ENCODE results near the gene ST8SIA3.
"Not testable (repeated sequence)": the region's sequence is repeated elsewhere in the genome, so short reads cannot be mapped to it uniquely, and the experiment has no call there.

The ST8SIA3 gene

DNA sequence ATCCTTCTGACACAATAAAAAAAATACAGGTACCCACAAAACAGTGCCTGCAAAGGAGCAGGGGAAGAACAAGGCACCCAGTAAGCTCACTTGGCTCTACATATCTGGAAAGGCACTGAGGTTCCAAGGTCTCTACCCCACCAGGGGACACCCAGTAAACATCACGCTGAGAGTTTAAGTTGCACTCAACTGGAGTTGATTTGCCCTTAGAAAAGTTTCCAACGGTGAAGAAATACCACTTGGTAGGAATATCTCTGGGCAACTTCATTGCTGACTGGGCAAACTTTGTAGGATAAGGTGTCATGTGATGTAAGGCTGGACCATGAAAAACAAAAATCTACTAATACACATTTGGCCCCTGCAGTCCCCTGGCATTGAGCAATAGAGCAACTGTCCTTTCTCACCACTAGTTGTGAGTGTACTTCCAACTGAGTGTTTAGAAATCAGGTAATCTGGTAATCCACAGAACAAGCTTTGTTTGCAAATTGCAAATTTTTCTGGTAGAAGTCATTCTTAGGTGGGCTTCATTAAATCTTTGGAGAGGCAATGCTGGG, 14.2 kb downstream of the ST8SIA3 start:
- DNase-seq = no peak

DNA sequence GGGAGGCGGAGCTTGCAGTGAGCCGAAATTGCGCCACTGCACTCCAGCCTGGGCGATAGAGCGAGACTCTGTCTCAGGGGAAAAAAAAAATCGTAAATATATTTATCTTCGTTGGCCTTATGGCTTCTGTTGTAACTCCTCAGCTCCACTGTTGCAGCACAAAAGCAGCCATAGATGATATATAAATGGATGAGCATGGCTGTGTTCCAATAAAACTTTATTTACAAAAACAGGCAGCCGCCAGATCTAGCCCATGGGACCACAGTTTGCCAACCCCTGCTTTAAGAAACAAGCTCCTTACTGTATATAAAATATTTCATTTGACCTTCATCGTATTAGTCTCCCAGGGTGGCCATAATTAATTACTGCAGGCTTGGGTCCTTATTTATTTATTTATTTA, 20.1 kb downstream of the ST8SIA3 start:
- no peak for DNase-seq

DNA sequence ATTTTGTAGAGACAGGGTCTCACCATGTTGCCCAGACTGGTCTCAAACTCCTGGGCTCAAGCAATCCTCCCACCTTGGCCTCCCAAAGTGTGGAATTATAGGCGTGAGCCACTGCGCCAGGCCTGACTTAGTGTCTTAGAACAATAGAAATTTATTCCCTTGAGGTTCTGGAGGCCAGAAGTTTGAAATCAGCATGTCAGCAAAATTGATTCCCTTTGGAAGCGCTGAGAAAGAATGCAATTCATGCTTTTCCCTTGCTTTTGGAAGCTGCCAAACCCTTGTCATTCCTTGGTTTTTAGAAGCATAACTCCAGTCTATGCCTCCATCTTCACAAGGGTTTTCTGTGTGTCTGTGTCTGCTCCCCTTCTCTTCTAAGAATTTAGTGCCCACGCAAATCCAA, 20.7 kb downstream of the ST8SIA3 start:
- no peak for DNase-seq

DNA sequence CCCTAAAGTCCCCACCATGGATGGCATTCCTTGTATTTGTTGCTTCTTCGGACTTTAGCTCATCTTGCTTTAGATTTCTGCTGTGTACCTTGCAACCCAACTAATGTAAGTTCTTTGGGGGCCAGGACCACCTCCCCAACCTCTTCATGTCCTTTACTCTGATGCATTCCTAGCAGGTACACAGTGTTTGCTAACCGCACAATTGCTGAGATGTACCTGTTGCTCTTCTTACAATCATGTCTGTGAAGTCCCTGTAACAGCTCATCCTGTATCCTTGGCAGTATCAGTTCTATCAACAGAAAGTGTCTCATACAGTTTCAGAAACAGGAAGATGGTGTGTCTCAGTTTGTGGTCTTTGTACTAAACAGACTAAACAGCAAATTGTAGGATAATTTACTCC, 24.1 kb downstream of the ST8SIA3 start:
- DNase-seq = no peak

DNA sequence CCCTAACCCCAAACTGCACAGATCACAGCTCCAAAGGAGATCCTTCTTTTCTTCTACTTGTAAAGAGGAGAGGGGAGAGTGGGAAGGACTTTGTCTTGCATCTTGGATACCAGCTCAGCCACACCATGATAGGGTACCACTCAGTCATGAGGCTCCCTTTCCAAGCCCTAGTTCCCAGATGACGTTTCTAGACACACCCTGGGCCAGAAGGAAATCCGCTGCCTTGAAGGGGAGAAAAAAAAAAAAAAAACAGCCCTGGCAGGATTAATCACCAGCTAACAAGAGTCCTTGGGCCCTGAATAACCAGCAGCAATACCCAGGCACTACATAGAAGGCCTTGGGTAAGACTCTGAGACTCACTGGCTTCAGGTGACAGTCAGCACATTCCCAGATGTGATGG, 36.9 kb downstream of the ST8SIA3 start:
- no peak for DNase-seq

DNA sequence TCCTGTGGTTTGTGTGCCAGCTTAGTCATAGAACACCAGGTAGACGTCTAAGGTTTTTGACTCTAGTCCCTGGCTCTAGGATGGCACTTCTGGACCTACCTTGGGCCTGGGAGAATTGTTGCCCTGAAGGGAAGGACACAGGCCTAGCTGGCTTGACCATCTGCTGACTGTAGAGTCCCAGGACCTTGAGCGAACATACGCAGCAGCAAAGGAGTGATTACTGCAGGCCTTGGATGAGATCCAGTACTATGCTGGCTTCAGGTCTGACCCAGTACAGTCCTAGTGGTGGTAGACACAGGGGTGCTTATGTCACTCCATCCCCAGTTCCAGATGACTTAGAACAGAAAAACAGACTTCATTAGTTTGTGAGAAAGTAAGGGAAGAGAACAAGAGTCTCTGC, 37.7 kb downstream of the ST8SIA3 start:
- DNase-seq = no peak

DNA sequence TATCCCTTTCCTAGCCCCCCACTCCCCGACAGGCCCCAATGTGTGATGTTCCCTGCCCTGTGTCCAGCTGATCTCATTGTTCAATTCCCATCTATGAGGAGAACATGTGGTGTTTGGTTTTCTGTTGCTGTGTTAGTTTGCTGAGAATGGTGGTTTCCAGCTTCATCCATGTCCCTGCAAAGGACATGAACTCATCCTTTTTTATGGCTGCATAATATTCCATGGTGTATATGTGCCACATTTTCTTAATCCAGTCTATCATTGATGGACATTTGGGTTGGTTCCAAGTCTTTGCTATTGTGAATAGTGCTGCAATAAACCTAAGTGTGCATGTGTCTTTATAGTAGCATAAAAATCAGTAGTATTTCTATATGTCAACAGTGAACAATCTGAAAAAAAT, 42.4 kb downstream of the ST8SIA3 start:
- DNase-seq = not testable (repeated sequence)

DNA sequence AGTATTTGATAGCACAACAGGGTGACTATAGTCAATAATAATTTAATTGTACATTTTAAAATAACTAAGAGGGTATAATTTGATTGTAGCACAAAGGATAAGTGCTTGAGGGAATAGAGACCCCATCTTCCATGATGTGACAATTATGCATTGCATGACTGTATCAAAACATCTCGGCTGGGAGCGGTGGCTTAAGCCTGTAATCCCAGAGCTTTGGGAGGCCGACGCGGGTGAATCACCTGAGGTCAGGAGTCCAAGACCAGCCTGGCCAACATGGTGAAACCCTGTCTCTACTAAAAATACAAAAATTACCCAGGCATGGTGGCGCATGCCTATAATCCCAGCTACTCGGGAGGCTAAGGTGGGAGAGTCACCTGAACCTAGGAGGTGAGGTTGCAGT, 44.5 kb downstream of the ST8SIA3 start:
- not testable (repeated sequence) for DNase-seq

DNA sequence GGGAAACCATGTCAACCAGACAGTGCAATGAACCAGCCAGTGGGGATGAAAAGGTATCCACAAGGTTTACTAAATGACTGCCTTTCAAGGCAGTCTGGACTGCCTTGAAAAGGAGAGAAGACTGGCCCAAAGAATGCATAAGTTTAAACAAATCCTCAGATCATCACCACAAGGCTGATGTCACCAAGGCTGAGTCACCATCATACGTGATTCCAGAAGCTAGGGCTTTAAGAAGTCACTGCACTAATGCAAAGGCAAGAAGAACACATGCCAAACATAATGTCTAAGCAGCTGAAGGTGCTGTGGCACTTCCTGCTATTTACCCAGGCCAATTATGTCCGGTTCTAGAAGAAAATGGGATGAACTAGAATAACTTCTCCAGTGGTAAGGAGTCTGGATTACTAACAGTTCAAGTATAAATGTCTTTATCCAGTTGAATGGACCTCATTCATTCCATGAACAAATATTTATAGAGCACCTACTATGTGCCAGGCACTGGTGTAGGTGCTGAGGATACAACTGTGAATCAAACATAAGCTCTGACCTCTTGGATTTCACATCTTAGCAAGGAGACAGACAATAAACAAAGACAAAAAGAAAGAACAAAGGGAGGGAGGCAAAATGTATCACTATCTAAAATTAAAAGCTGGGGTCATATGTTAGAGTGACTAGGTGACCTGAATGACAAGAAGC, 45.2 kb downstream of the ST8SIA3 start:
- no peak for DNase-seq

DNA sequence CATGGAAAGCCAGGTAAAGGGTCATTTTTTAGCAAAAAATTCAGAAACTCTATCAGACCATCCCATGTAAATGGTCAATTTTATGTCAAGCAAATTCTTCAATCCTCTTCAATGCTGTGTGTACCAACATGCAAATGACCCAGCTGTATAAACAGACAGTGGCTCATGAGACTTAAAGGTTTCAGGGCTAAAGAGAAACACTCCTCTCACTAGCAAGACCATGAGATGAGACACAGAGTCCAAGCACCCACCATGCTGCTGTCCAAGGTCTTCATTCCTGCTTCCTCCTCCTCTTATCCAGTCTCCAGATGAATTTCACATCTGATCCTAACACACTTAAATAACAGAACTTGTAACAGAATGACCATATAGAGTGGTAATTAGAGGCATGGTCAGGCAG, 52.0 kb downstream of the ST8SIA3 start:
- DNase-seq = no peak

DNA sequence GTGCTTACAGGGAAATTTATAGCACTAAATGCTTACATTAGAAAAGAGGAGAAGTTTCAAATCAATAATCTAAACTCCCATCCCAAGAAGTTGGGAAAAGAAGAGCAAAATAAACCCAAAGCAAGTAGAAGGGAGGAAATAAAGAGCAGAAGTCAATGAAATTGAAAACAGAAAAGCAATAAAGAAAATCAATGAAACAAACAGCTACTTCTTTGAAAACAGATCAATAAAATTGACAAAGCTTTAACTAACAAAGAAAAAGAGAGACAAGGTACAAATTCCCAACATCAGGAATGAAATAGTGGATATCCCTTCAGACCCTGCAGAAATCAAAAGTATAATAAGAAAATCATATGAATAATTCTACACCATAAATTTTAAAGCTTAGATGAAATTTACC, 57.3 kb downstream of the ST8SIA3 start:
- no peak for DNase-seq

DNA sequence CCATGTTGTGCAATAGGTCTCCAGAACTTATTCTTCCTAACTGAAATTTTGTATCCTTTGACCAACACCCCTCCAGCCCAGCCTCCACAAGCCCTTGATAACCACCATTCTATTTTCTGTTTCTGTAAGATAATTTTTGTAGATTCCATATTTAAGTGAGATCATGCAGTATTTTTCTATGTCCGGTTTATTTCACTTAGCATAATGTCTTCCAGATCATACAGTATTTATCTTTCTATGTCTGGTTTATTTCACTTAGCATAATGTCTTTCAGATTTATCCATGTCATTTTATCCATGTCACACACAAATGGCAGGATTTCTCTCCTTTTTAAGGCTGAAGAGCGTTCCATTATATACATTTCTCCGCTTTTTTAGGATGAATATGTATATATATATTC, 58.4 kb downstream of the ST8SIA3 start:
- no peak for DNase-seq

DNA sequence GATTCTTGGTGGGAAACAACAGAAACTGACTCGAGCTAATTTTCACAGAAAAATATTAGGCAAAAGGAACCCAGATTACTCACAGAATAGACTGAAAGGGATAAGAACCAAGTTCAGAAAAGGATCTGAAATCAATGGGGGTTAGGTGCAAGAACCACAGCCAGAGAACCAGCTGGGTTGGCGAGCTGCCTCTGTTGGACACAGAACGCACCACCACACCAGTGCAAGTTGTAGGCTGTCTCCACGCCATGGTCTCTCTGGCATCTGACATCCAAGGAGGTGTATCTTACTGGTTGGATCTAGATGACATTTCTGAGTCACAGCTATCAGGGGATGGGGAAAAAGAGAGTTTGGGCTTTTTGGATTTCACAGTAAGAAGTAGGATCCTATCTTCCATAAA, 64.2 kb downstream of the ST8SIA3 start:
- DNase-seq = no peak
